22Rv1 (cell line): ENCODE data around the gene ULK3.

Source experiments
- H3K27ac ChIP-seq: fragments of 450-650 bp; 2 replicates; pipeline ENCODE4 v1.5.1; 2017
- ZFX ChIP-seq: fragments of 450-650 bp; IDR thresholded peaks from 2 replicates; pipeline ENCODE4 v1.6.1; 2017; ENCODE audit warnings: antibody characterized with exemption, borderline replicate concordance
- TF ChIP-seq, protein P1 (sequence below): fragments of 450-650 bp; IDR thresholded peaks from 2 replicates; pipeline ENCODE4 v1.5.1; 2017; ENCODE audit warnings: mild to moderate bottlenecking

The ULK3 gene

GRCh38 chr15:74789741-74790079, 53.2 kb downstream of the ULK3 start:
- H3K27ac ChIP-seq = peak overlapping the region; percentile 77
- TF ChIP-seq ZFX = no peak
- TF ChIP-seq, protein P1, sequence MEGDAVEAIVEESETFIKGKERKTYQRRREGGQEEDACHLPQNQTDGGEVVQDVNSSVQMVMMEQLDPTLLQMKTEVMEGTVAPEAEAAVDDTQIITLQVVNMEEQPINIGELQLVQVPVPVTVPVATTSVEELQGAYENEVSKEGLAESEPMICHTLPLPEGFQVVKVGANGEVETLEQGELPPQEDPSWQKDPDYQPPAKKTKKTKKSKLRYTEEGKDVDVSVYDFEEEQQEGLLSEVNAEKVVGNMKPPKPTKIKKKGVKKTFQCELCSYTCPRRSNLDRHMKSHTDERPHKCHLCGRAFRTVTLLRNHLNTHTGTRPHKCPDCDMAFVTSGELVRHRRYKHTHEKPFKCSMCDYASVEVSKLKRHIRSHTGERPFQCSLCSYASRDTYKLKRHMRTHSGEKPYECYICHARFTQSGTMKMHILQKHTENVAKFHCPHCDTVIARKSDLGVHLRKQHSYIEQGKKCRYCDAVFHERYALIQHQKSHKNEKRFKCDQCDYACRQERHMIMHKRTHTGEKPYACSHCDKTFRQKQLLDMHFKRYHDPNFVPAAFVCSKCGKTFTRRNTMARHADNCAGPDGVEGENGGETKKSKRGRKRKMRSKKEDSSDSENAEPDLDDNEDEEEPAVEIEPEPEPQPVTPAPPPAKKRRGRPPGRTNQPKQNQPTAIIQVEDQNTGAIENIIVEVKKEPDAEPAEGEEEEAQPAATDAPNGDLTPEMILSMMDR = no peak

GRCh38 chr15:74789171-74789631, 53.8 kb downstream of the ULK3 start:
- TF ChIP-seq ZFX = no peak
- TF ChIP-seq, protein P1 = 0 out of 2 replicates have a peak, but pooled peaks have one; percentile 13
- peak overlapping the region; percentile 77 for H3K27ac ChIP-seq

GRCh38 chr15:74788683-74789151, 54.2 kb downstream of the ULK3 start:
- peak overlapping the region; percentile 77 for H3K27ac ChIP-seq
- no peak for TF ChIP-seq ZFX
- TF ChIP-seq, protein P1 = no peak

GRCh38 chr15:74788042-74788682, 54.8 kb downstream of the ULK3 start:
- TF ChIP-seq, protein P1 = peak; percentile 51
- no peak for TF ChIP-seq ZFX
- peak overlapping the region; percentile 77 for H3K27ac ChIP-seq

DNA sequence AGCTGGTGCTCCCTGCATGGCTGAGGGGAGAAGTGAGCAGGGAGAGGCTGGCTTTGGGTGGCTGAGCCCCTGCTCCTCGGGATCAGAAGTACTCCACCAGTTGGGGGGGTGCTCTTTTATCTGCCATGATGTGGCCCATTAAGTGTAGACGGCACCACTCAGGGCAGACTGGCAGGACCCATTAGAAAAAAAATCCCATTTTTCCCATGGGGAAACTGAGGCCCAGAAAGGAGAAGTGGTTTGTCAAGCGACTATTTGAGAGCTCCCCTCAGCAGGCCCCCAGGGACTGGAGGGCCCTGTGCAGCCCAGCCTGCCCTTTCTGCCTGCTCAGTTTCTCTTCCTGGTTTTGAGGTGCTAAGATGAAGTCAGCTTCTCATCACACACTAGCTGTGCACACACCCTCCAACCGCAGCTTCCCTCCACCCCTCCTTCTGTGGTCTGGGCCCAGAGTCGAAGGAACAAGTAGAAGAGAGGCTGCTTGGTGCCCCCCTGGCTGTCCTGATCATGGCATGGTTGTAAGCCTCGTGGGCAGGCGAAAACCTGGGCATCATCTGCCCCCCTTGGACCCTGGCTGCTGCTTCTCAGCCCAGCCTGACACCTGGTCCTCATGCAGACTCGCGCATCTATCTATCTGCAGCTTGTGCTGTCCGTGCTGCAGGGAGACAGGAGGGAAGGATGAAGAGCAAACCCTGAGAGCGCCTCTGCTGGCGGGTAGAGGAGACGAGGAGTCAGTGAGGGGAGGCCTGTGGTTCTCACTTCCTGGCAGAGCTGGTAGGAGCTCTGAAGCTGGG, 55.5 kb downstream of the ULK3 start:
- peak overlapping the region; percentile 77 for H3K27ac ChIP-seq
- no peak for TF ChIP-seq ZFX
- TF ChIP-seq, protein P1 = peak; percentile 85

DNA sequence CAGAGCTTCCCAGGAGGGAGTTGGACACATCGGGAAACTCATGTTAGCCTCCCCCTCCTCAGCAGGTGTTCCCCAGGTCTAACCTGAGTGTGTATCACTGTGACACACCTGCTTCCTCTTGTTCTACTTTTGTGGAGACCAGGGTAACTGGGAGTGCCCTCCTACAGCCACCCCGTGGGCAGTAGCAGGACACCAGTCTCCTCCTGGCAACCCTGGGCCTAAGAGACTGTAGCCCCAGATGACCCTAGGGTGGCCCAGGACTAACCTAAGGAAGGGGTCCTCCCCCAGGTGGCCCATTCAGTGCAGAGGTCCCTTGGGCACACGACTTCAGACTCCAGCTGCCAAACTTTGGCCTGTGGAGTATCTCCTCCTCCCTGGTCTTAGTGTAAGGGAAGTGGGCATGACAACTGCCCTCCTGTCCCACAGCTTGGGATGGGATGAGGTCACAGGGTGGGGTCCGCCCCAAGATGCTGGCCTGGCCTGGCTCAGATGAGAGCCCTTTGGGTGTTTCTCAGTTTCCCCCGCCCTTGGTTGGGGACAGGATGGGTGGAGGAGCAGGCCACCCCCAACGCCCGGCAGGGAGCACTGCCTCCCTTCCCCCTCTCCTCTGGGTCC, 56.3 kb downstream of the ULK3 start:
- peak overlapping the region; percentile 77 for H3K27ac ChIP-seq
- no peak for TF ChIP-seq ZFX
- TF ChIP-seq, protein P1 = no peak
